NK-92 treated with Interleukin-12 subunit alpha and Interleukin-12 subunit beta, amount 100 ng/mL, for 24 hours (cell line): ENCODE measurements around the gene USP51.
"Not testable (repeated sequence)": the region's sequence is repeated elsewhere in the genome, so short reads cannot be mapped to it uniquely, and the experiment has no call there.

Experiments used
- DNase-seq: peaks from one replicate; lab custom pipeline; 2025; lab: John Stamatoyannopoulos, UW

The USP51 gene

DNA sequence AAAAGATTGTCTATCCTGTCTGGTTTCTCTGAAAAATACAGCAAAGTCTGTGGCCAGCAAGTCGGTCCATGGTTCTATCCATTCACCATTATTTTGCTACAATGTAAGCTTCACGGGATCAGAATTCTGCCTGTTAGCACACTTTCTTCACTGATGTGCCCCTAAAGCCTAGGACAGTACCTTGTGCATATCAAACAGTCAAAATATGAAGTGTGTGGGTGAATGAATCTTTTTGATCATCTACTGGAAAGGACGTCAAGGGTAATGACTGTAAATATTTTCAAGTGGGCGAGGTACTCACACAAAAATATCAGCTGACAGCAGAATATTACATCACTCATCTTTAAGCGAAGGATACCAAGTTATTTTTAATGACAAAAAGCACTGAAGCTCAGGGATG is 24.5 kb downstream of the USP51 start:
- DNase-seq = not testable (repeated sequence)

DNA sequence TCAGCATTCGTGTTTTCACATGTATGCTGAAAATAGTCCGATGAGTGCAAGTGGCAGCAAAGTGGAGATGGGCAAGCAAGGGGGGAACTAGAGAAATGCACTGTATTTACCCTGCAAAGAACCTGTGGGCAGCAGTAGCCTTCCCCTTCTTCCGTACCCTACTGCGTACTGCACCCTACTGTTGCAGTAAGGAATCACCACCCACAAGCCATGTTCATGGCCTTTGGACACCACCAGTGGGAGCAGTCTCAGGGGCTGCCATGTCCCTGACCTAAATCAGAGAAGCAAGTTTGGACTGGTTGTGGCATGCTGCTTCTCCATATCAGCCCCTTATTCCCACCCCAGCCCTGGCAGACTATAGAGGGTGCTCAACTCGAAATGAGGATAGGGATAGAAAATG is 25.6 kb downstream of the USP51 start:
- DNase-seq = not testable (repeated sequence)

DNA sequence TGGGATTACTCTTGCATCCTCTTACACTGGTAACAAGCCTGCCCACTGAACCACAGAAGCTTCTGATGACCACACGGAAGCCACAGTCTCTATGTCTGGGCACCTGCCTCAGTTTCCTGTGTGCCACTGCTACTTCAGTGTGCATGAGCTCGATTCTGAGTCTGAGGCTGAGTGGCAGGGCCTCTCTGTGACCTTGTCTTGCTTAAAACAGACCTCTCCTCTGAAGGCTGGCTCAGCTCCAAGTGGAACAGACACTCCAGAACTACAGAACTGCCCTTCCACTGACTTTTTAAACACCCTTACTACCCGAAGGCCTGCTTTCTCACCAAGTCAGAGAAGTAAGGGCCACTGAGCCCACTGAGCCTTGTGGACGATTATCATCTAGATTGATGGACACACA is 29.7 kb downstream of the USP51 start:
- not testable (repeated sequence) for DNase-seq

DNA sequence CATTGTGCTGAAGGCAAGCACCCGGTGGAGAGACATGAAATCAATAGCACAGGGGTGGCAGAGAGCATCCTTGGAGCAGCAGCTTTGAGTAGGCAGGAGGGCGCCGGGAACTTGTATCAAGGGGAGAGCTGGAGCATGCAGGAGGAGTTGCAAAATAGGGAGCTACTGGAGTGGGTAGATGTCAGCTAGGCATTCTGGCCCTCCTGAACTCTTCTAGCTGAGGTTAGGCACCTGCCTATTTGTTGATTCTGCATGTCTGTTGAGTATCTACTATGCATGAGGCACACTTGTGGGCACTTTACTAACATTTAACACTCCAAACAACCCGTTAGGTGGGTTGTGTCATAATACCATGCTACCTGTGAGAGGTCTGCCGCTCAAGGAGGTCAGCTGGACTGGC is 30.2 kb downstream of the USP51 start:
- DNase-seq = not testable (repeated sequence)

DNA sequence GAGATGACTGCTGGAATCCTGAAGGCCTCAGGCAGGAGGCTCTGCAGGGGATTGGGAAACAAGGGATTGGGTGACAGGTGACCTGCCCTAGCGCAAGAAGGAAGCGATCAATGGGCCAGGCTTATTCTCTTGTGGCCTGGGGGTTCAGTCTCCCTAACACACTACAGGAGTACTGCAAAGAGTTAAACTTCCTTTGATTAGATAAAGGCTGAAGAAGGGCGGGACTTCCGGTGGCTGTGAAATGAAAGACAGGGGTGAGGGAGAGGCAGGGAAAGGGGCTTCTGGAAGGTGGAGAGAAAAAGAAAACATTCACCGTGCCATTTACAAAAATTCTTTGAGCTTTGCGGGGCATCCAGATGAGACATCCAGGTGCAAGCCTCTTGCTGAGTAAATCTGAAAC is 33.9 kb downstream of the USP51 start:
- DNase-seq = not testable (repeated sequence)

DNA sequence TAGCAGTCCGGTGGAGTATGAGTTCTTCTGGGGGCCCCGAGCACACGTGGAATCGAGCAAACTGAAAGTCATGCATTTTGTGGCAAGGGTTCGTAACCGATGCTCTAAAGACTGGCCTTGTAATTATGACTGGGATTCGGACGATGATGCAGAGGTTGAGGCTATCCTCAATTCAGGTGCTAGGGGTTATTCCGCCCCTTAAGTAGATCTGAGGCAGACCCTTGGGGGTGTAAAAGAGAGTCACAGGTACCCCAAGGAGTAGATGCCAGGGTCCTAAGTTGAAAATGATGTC is 36.9 kb downstream of the USP51 start:
- DNase-seq = no peak

DNA sequence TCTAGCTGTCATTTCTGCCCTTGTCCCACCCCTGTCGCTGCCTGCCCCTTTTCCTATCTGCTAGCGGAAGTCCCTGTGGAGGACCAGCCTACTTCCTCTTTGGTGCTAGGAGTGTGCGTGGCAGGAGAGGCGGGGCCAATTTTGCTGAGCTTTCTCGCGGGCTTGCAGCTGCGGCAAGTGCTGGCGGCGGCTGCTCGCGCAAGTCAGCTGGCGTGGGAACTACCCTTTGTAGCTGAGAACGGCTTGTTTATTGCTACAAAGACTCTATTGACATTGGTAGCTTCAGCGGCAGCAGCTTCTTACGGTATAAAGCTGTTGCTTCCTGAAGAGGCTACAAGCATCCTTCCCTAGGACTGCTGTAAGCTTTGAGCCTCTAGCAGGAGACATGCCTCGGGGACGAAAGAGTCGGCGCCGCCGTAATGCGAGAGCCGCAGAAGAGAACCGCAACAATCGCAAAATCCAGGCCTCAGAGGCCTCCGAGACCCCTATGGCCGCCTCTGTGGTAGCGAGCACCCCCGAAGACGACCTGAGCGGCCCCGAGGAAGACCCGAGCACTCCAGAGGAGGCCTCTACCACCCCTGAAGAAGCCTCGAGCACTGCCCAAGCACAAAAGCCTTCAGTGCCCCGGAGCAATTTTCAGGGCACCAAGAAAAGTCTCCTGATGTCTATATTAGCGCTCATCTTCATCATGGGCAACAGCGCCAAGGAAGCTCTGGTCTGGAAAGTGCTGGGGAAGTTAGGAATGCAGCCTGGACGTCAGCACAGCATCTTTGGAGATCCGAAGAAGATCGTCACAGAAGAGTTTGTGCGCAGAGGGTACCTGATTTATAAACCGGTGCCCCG is 37.4 kb downstream of the USP51 start, which contains the start of gene MAGEH1:
TSS of gene MAGEH1 (plus strand) at position 138 of the 843 bp plus-strand sequence. CDS start at position 386, 248 bp downstream.
- peak; percentile 24 for DNase-seq

DNA sequence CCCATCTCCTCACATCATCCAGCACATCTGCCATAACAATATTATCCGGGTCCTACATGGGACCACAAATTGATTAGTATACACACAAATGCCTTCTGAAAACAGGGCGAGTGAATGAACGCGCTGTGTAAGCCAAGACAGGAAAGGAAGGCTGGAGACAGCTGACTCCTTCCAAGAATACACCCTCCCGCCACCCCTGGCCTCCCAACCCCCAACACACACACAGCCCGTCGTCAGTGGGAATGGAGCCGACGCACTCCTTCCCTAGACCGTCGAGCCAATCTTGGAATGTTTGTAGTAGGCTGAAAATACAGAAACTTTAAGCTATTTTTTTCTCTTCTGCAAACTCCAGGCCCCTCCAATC is 38.0 kb downstream of the USP51 start:
- DNase-seq = no peak

DNA sequence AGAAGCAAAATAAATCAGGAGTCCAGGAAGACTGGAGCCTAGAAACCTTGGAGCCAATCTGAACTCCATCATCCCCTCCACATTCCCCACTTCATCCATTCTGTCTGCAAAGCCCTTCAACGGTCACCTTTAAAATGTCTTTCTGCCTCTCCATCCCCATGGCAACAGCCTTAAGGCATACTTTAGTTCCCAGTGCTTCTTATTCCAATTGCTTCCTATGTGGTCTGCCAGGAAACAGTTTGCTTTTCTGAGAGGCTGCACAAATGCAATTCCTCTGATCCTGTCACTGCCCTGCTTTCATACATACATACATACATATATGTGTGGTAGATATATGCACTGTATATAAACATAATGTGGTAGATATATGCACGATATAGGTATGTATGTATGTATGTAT is 38.5 kb downstream of the USP51 start:
- DNase-seq = no peak

DNA sequence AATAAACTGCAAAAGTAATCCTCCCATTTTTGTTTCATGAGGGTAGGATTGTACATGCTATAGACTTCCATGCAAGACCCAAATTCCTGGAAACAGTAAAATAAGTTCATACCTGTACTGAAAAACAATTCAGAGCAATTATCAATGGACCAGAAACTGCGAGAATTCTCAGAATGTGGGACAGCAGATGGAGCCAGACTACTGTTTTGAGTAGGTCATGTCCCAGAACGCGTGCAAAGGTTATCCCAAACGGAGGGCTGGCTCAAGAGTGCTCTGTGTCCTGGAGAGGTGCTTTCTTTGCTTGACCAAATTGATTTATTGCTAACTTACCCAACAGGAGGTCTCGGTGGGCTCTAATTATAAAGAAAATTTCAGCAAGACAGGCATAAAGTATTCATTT is 39.4 kb downstream of the USP51 start:
- no peak for DNase-seq

DNA sequence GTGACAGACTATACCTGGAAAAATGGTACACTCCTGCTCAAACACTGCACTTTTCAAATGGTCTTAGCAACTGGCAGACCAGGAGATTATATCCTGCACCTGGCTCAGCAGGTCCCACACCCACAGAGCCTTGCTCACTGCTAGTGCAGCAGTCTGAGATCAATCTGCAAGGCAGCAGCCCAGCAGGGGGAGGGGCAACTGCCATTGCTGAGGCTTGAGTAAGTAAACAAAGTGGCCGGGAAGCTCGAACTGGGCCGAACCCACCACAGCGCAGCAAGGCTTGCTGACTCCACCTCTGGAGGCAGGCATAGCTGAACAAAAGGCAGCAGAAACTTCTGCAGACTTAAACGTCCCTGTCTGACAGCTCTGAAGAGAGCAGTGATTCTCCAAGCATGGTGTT is 46.2 kb downstream of the USP51 start:
- DNase-seq = not testable (repeated sequence)
